HEK293 (cell line): ENCODE measurements around the gene TCEA2.

Experiments
- CTCF ChIA-PET: fragments of 350-600 bp; formaldehyde crosslinking; extraction: SDS; loops from one replicate; lab custom pipeline; 2021; ENCODE audit warnings: antibody characterized with exemption; lab: Yijun Ruan, JAX
- POLR2A ChIA-PET: fragments of 300-600 bp; formaldehyde crosslinking; extraction: SDS; loops from one replicate; lab custom pipeline; 2020; ENCODE audit warnings: antibody characterized with exemption, inconsistent platforms; lab: Yijun Ruan, JAX
- H3K27ac ChIP-seq: fragments of 200-500 bp; sonication (Bioruptor generic); 2 replicates; pipeline ENCODE4 v1.5.1; 2014; ENCODE audit warnings: low read depth, low read length, control low read depth, inconsistent platforms; ENCODE audit errors: extremely low read depth
- H3K36me3 ChIP-seq, 2 experiments: fragments of 200-500 bp in 1 of 2; sonication (Bioruptor generic) in 1 of 2; 1 replicate in 1 of 2; 2 replicates in 1 of 2; pipeline ENCODE4 v1.5.1; 2014 to 2017; ENCODE audit warnings: inconsistent platforms in 2 of 2, low read length in 2 of 2; ENCODE audit not compliant: control insufficient read depth in 2 of 2, insufficient read depth in 1 of 2
- H3K4me1 ChIP-seq: fragments of 200-500 bp; sonication (Bioruptor generic); 2 replicates; pipeline ENCODE4 v1.5.1; 2014; ENCODE audit warnings: mild to moderate bottlenecking, low read length, inconsistent platforms; ENCODE audit not compliant: control insufficient read depth, insufficient read depth
- H3K4me3 ChIP-seq: 2 replicates; pipeline ENCODE4 v1.5.1; 2011; ENCODE audit warnings: low read depth, mild to moderate bottlenecking, control low read depth, low read length, moderate library complexity
- H3K9me3 ChIP-seq: fragments of 200-500 bp; sonication (Bioruptor generic); 2 replicates; pipeline ENCODE4 v1.5.1; 2014; ENCODE audit warnings: low read depth, low read length, inconsistent platforms; ENCODE audit not compliant: control insufficient read depth, insufficient read depth
- BCL11A ChIP-seq: fragments of 450-650 bp; formaldehyde crosslinking; IDR thresholded peaks from 2 replicates; pipeline ENCODE4 v1.5.1; 2016; ENCODE audit warnings: low read depth, missing biosample characterization, missing genetic modification characterization
- GFI1B ChIP-seq: fragments of 450-650 bp; formaldehyde crosslinking; IDR thresholded peaks from 2 replicates; pipeline ENCODE4 v1.5.1; 2016; ENCODE audit warnings: missing biosample characterization, missing genetic modification characterization
- KLF7 ChIP-seq: fragments of 450-650 bp; formaldehyde crosslinking; IDR thresholded peaks from 2 replicates; pipeline ENCODE4 v1.5.1; 2016; ENCODE audit warnings: missing biosample characterization, missing genetic modification characterization, borderline replicate concordance
- KLF8 ChIP-seq: fragments of 450-650 bp; formaldehyde crosslinking; IDR thresholded peaks from 2 replicates; pipeline ENCODE4 v1.5.1; 2016; ENCODE audit warnings: missing biosample characterization, missing genetic modification characterization
- SP2 ChIP-seq: fragments of 450-650 bp; formaldehyde crosslinking; IDR thresholded peaks from 2 replicates; pipeline ENCODE4 v1.5.1; 2016; ENCODE audit warnings: missing biosample characterization, missing genetic modification characterization
- SP3 ChIP-seq: fragments of 450-650 bp; formaldehyde crosslinking; IDR thresholded peaks from 2 replicates; pipeline ENCODE4 v1.5.1; 2016; ENCODE audit warnings: missing biosample characterization, missing genetic modification characterization
- SP7 ChIP-seq: fragments of 450-650 bp; formaldehyde crosslinking; IDR thresholded peaks from 2 replicates; pipeline ENCODE4 v1.5.1; 2016; ENCODE audit warnings: missing biosample characterization, missing genetic modification characterization
- ZBTB17 ChIP-seq: fragments of 450-650 bp; formaldehyde crosslinking; IDR thresholded peaks from 2 replicates; pipeline ENCODE4 v1.5.1; 2016; ENCODE audit warnings: missing biosample characterization, missing genetic modification characterization
- ZBTB21 ChIP-seq: fragments of 450-650 bp; formaldehyde crosslinking; IDR thresholded peaks from 2 replicates; pipeline ENCODE4 v1.5.1; 2017; ENCODE audit warnings: missing biosample characterization, missing genetic modification characterization
- ZBTB7A ChIP-seq: fragments of 450-650 bp; formaldehyde crosslinking; IDR thresholded peaks from 2 replicates; pipeline ENCODE4 v1.5.1; 2016; ENCODE audit warnings: low read depth, missing biosample characterization, missing genetic modification characterization
- ZFHX2 ChIP-seq: fragments of 450-650 bp; formaldehyde crosslinking; conservative IDR thresholded peaks from 2 replicates; pipeline ENCODE4 v1.5.1; 2016; ENCODE audit warnings: missing biosample characterization, missing genetic modification characterization
- ZNF112 ChIP-seq: fragments of 450-650 bp; formaldehyde crosslinking; IDR thresholded peaks from 2 replicates; pipeline ENCODE4 v1.5.0; 2017; ENCODE audit warnings: missing biosample characterization, missing genetic modification characterization
- ZNF2 ChIP-seq: fragments of 450-650 bp; formaldehyde crosslinking; IDR thresholded peaks from 2 replicates; pipeline ENCODE4 v1.5.1; 2016; ENCODE audit warnings: missing biosample characterization, missing genetic modification characterization
- ZNF202 ChIP-seq: fragments of 450-650 bp; formaldehyde crosslinking; IDR thresholded peaks from 2 replicates; pipeline ENCODE4 v1.5.1; 2016; ENCODE audit warnings: missing biosample characterization, missing genetic modification characterization, borderline replicate concordance
- ZNF335 ChIP-seq: fragments of 450-650 bp; formaldehyde crosslinking; conservative IDR thresholded peaks from 2 replicates; pipeline ENCODE4 v1.5.1; 2016; ENCODE audit warnings: missing biosample characterization, missing genetic modification characterization
- ZNF354C ChIP-seq: fragments of 450-650 bp; formaldehyde crosslinking; IDR thresholded peaks from 2 replicates; pipeline ENCODE4 v1.5.1; 2016; ENCODE audit warnings: missing biosample characterization, missing genetic modification characterization, low read depth, borderline replicate concordance
- ZNF37A ChIP-seq: fragments of 450-650 bp; IDR thresholded peaks from 2 replicates; pipeline ENCODE4 v1.5.1; 2018; ENCODE audit warnings: missing biosample characterization, missing genetic modification characterization
- ZNF449 ChIP-seq: fragments of 450-650 bp; formaldehyde crosslinking; IDR thresholded peaks from 2 replicates; pipeline ENCODE4 v1.5.1; 2017; ENCODE audit warnings: missing biosample characterization, mild to moderate bottlenecking, missing genetic modification characterization, moderate library complexity
- ZNF501 ChIP-seq: fragments of 450-650 bp; formaldehyde crosslinking; IDR thresholded peaks from 2 replicates; pipeline ENCODE4 v1.5.1; 2016; ENCODE audit warnings: missing biosample characterization, missing genetic modification characterization
- ZNF558 ChIP-seq: fragments of 450-650 bp; formaldehyde crosslinking; IDR thresholded peaks from 2 replicates; pipeline ENCODE4 v1.5.1; 2016; ENCODE audit warnings: missing biosample characterization, missing genetic modification characterization
- ZNF561 ChIP-seq: fragments of 450-650 bp; IDR thresholded peaks from 2 replicates; pipeline ENCODE4 v1.5.1; 2018; ENCODE audit warnings: missing biosample characterization, missing genetic modification characterization, borderline replicate concordance
- ZNF596 ChIP-seq: fragments of 450-650 bp; IDR thresholded peaks from 2 replicates; pipeline ENCODE4 v1.5.0; 2018; ENCODE audit warnings: missing biosample characterization, mild to moderate bottlenecking, missing genetic modification characterization, moderate library complexity
- ZNF654 ChIP-seq: fragments of 450-650 bp; formaldehyde crosslinking; IDR thresholded peaks from 2 replicates; pipeline ENCODE4 v1.5.1; 2016; ENCODE audit warnings: low read depth, missing biosample characterization, missing genetic modification characterization
- ZNF776 ChIP-seq: fragments of 450-650 bp; formaldehyde crosslinking; IDR thresholded peaks from 2 replicates; pipeline ENCODE4 v1.5.0; 2017; ENCODE audit warnings: missing biosample characterization, missing genetic modification characterization, borderline replicate concordance
- ZNF843 ChIP-seq: fragments of 450-650 bp; formaldehyde crosslinking; IDR thresholded peaks from 2 replicates; pipeline ENCODE4 v1.5.1; 2016; ENCODE audit warnings: missing biosample characterization, missing genetic modification characterization
- TF ChIP-seq, protein P1 (sequence below): fragments of 450-650 bp; formaldehyde crosslinking; IDR thresholded peaks from 2 replicates; pipeline ENCODE4 v1.5.1; 2016; ENCODE audit warnings: missing biosample characterization, missing genetic modification characterization
- TF ChIP-seq, protein P2 (sequence below): fragments of 450-650 bp; formaldehyde crosslinking; IDR thresholded peaks from 2 replicates; pipeline ENCODE4 v1.5.1; 2016; ENCODE audit warnings: missing biosample characterization, missing genetic modification characterization
- TF ChIP-seq, protein P3 (sequence below): fragments of 450-650 bp; formaldehyde crosslinking; IDR thresholded peaks from 2 replicates; pipeline ENCODE4 v1.5.0; 2017; ENCODE audit warnings: missing biosample characterization, missing genetic modification characterization, borderline replicate concordance
- TF ChIP-seq, protein P4 (sequence below): fragments of 450-650 bp; formaldehyde crosslinking; IDR thresholded peaks from 2 replicates; pipeline ENCODE4 v1.5.1; 2016; ENCODE audit warnings: missing biosample characterization, missing genetic modification characterization

Gene TCEA2

GRCh38 chr20:64083378-64083803, 20.4 kb downstream of the TCEA2 start:
- ChIA-PET POLR2A (interaction anchor here (1.1 to 2.9 kb wide), 3 partner anchors 19 to 45 kb away, joined by 3 to 13 read pairs (median 4); partner anchors contain the start of gene TCEA2), CTCF (interaction anchor here (0.5 to 4.8 kb wide), 12 partner anchors 17 to 543 kb away, joined by 3 to 35 read pairs (median 4); no protein-coding TSS in a partner anchor)
- no peak overlapping the region for H3K27ac ChIP-seq
- H3K9me3 ChIP-seq = no peaks in the 10 kb centered on the region
- H3K4me1 ChIP-seq = peaks cover 6% of the 10 kb centered on the region
- peak overlapping the region; percentile 35 for H3K4me3 ChIP-seq
- H3K36me3 ChIP-seq = no peaks in the 10 kb centered on the region
- TF ChIP-seq BCL11A (tag by site-specific recombination) = 0 out of 2 replicates have a peak, but pooled peaks have one; percentile 22
- TF ChIP-seq ZNF843 (tag by site-specific recombination) = no peak
- no peak for TF ChIP-seq ZNF354C (tag by site-specific recombination)
- no peak for TF ChIP-seq ZNF202 (tag by site-specific recombination)
- TF ChIP-seq ZFHX2 = peak; percentile 52
- TF ChIP-seq, protein P1, sequence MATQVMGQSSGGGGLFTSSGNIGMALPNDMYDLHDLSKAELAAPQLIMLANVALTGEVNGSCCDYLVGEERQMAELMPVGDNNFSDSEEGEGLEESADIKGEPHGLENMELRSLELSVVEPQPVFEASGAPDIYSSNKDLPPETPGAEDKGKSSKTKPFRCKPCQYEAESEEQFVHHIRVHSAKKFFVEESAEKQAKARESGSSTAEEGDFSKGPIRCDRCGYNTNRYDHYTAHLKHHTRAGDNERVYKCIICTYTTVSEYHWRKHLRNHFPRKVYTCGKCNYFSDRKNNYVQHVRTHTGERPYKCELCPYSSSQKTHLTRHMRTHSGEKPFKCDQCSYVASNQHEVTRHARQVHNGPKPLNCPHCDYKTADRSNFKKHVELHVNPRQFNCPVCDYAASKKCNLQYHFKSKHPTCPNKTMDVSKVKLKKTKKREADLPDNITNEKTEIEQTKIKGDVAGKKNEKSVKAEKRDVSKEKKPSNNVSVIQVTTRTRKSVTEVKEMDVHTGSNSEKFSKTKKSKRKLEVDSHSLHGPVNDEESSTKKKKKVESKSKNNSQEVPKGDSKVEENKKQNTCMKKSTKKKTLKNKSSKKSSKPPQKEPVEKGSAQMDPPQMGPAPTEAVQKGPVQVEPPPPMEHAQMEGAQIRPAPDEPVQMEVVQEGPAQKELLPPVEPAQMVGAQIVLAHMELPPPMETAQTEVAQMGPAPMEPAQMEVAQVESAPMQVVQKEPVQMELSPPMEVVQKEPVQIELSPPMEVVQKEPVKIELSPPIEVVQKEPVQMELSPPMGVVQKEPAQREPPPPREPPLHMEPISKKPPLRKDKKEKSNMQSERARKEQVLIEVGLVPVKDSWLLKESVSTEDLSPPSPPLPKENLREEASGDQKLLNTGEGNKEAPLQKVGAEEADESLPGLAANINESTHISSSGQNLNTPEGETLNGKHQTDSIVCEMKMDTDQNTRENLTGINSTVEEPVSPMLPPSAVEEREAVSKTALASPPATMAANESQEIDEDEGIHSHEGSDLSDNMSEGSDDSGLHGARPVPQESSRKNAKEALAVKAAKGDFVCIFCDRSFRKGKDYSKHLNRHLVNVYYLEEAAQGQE = no peak
- TF ChIP-seq ZNF335 (tag by site-specific recombination) = peak; percentile 78
- no peak for TF ChIP-seq ZNF501
- TF ChIP-seq ZNF596 = 0 out of 2 replicates have a peak, but pooled peaks have one; percentile 5
- peak; percentile 77 for TF ChIP-seq KLF8
- TF ChIP-seq, protein P2, sequence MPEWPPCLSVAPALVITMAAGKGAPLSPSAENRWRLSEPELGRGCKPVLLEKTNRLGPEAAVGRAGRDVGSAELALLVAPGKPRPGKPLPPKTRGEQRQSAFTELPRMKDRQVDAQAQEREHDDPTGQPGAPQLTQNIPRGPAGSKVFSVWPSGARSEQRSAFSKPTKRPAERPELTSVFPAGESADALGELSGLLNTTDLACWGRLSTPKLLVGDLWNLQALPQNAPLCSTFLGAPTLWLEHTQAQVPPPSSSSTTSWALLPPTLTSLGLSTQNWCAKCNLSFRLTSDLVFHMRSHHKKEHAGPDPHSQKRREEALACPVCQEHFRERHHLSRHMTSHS = no peak
- TF ChIP-seq, protein P3, sequence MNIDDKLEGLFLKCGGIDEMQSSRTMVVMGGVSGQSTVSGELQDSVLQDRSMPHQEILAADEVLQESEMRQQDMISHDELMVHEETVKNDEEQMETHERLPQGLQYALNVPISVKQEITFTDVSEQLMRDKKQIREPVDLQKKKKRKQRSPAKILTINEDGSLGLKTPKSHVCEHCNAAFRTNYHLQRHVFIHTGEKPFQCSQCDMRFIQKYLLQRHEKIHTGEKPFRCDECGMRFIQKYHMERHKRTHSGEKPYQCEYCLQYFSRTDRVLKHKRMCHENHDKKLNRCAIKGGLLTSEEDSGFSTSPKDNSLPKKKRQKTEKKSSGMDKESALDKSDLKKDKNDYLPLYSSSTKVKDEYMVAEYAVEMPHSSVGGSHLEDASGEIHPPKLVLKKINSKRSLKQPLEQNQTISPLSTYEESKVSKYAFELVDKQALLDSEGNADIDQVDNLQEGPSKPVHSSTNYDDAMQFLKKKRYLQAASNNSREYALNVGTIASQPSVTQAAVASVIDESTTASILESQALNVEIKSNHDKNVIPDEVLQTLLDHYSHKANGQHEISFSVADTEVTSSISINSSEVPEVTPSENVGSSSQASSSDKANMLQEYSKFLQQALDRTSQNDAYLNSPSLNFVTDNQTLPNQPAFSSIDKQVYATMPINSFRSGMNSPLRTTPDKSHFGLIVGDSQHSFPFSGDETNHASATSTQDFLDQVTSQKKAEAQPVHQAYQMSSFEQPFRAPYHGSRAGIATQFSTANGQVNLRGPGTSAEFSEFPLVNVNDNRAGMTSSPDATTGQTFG = no peak
- no peak for TF ChIP-seq ZNF112 (tag by site-specific recombination)
- TF ChIP-seq SP3 = peak; percentile 85
- TF ChIP-seq ZNF2 (tag by site-specific recombination) = no peak
- TF ChIP-seq ZNF558 (tag by site-specific recombination) = no peak
- TF ChIP-seq, protein P4, sequence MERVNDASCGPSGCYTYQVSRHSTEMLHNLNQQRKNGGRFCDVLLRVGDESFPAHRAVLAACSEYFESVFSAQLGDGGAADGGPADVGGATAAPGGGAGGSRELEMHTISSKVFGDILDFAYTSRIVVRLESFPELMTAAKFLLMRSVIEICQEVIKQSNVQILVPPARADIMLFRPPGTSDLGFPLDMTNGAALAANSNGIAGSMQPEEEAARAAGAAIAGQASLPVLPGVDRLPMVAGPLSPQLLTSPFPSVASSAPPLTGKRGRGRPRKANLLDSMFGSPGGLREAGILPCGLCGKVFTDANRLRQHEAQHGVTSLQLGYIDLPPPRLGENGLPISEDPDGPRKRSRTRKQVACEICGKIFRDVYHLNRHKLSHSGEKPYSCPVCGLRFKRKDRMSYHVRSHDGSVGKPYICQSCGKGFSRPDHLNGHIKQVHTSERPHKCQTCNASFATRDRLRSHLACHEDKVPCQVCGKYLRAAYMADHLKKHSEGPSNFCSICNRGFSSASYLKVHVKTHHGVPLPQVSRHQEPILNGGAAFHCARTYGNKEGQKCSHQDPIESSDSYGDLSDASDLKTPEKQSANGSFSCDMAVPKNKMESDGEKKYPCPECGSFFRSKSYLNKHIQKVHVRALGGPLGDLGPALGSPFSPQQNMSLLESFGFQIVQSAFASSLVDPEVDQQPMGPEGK (tag by site-specific recombination) = peak; percentile 52; the same call in 1 of the 2 replicates
- TF ChIP-seq ZNF37A (tag by site-specific recombination) = no peak
- 0 out of 2 replicates have a peak, but pooled peaks have one; percentile 71 for TF ChIP-seq ZBTB7A
- peak; percentile 90 for TF ChIP-seq SP2 (tag by site-specific recombination)
- 0 out of 2 replicates have a peak, but pooled peaks have one; percentile 32 for TF ChIP-seq ZNF561 (tag by site-specific recombination)
- TF ChIP-seq GFI1B (tag by site-specific recombination) = no peak
- TF ChIP-seq KLF7 (tag by site-specific recombination) = no peak
- peak; percentile 47; the same call in 1 of the 2 replicates for TF ChIP-seq ZBTB17
- TF ChIP-seq ZNF449 = 0 out of 2 replicates have a peak, but pooled peaks have one; percentile 15
- TF ChIP-seq ZNF776 (tag by site-specific recombination) = no peak
- no peak for TF ChIP-seq ZBTB21 (tag by site-specific recombination)
- TF ChIP-seq ZNF654 (tag by site-specific recombination) = no peak; the same call in none of the 2 replicates
- peak; percentile 53; the same call in 1 of the 2 replicates for TF ChIP-seq SP7 (tag by site-specific recombination)
